Fibroblast of villous mesenchyme (primary cell): ENCODE measurements around the gene IGSF11. TPM values are rescaled to one million over a fixed set of nuclear protein-coding genes. Genes with fewer than 3 reads are reported as not detected.
"Not testable (repeated sequence)": the region's sequence is repeated elsewhere in the genome, so short reads cannot be mapped to it uniquely, and the experiment has no call there.

Experiments used
- DNase-seq: peaks from one replicate; pipeline ENCODE4 v3.0.0-alpha.2; 2010; ENCODE audit warnings: low read depth
- H3K4me3 ChIP-seq: 2 replicates; pipeline ENCODE4 v1.5.1; 2011; ENCODE audit warnings: low read depth, mild to moderate bottlenecking, low read length
- CTCF ChIP-seq: IDR thresholded peaks from 2 replicates; pipeline ENCODE4 v1.5.1; 2012; ENCODE audit warnings: low read depth, mild to moderate bottlenecking, low read length; ENCODE audit not compliant: insufficient read depth
- total RNA-seq: library from RNA; depleted of rRNA; stranded (reverse); fragments of >200 nt; gene quantifications from 2 replicates; pipeline ENCODE4 v1.2.3, GENCODE V29; 2012

Gene IGSF11
- total RNA-seq = under 0.01 TPM in 1 of 2 replicates, not detected in the other

- peak; percentile 31 for DNase-seq
- TF ChIP-seq CTCF = peak; percentile 34
- peak within 1 kb of the TSS; percentile 58 for H3K4me3 ChIP-seq
Observed at GRCh38 chr3:119034256-119035013, at the start of gene IGSF11. Gene IGSF11, minus strand, starts transcription at chr3:119034846. Its CDS starts 264 bp downstream, at chr3:119034582.

- H3K4me3 ChIP-seq = no peak overlapping the region
- TF ChIP-seq CTCF = no peak
- no peak for DNase-seq
Observed at GRCh38 chr3:119080364-119080763, 45.7 kb upstream of the IGSF11 start.

DNA sequence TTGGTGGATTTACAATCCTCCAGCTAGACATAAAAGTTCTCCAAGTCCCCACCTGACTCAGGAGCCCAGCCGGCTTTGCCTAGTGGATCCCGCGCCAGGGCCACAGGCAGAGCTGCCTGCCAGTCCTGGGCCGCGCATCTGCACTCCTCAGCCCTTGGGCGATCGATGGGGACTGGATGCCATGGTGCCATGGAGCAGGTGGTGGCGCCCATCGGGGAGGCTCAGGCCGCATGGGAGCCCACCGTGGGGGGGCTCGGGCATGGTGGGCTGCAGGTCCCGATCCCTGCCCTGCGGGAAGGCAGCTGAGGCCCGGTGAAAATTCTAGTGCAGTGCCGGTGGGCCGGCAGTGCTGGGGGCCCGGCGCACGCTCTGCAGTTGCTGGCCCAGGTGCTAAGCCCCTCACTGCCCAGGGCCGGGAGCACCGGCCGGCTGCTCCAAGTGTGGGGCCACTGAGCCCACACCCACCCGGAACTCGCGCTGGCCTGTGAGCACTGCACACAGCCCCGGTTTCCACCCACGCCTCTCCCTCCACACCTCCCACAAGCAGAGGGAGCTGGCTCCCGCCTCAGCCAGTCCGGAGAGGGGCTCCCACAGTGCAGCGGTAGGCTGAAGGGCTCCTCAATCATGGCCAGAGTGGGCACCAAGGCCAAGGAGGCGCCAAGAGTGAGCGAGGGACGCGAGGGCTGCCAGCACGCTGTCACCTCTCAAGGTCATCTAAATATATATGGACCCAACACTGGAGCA lies 38.8 kb upstream of the IGSF11 start:
- no peak overlapping the region for H3K4me3 ChIP-seq
- no peak for TF ChIP-seq CTCF
- DNase-seq = no peak

GRCh38 chr3:119072451-119072850 lies 37.8 kb upstream of the IGSF11 start:
- not testable (repeated sequence) for H3K4me3 ChIP-seq, DNase-seq

- no peak for DNase-seq
- no peak for TF ChIP-seq CTCF
Observed at GRCh38 chr3:119069725-119070124, 35.1 kb upstream of the IGSF11 start.

DNA sequence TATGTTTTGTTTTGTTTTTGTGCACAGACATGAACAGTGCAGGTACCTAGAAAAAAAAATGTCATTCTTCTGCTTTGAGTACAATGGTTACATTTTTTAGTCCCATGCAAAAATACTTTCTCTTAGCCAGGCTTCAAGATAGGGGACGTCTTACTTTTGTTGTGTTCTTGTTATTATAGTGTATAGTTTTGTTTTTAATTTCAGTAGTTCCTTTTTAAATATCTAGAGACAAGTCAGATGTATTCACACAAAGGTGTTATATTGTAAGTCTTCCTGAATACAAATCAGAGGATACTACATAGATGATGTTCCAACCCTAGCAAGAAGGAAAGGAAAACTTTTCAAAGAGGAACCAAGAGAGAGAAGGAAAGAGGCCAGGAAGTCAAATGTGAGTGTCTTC lies 28.8 kb upstream of the IGSF11 start:
- no peak for DNase-seq
- no peak for TF ChIP-seq CTCF
- no peak overlapping the region for H3K4me3 ChIP-seq

More at GRCh38 chr3:119069725-119070124, 35.1 kb upstream of the IGSF11 start:
- H3K4me3 ChIP-seq = no peak overlapping the region

DNA sequence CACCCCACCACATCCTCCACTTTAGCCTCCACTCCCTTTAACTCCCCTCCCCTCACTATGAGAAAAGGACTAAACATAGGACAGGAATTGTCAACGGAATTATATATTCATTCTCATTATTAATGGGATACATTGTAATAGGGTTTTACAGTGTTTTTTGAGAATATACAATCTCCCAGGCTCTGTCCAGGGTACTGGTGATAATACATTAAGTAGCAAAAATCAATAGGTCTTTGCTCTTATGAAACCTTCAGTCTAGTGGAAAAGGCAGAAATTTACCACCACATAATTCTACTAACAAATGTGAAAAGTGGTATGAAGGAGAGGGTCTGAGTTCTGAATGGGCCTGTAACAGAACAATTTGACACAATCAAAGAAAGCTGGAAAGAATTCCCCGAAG lies 28.2 kb upstream of the IGSF11 start:
- H3K4me3 ChIP-seq = no peak overlapping the region
- no peak for DNase-seq
- no peak for TF ChIP-seq CTCF
